ENCODE measurements around the gene CBFA2T3. TPM values are rescaled to one million over a fixed set of nuclear protein-coding genes. Genes with fewer than 3 reads are reported as not detected.

The CBFA2T3 gene
- total RNA-seq, 1 donor from 2014 or later: 2.4 TPM

GRCh38 chr16:89013692-89014402, 36.8 kb upstream of the CBFA2T3 start:
- no peak for FAIRE-seq
- no peak overlapping the region for H3K27ac Mint-ChIP-seq (ENCODE audit: unreplicated experiment)
- H3K79me2 ChIP-seq (ENCODE audit: insufficient read depth, low read length): no peaks in the 10 kb centered on the region
- H3K27me3 Mint-ChIP-seq (ENCODE audit: low read depth, unreplicated experiment): peaks cover 29% of the 10 kb centered on the region
- H3K27ac ChIP-seq (ENCODE audit: low read depth, low read length): no peak overlapping the region
- TF ChIP-seq CTCF (IDR thresholded peaks at IDR 0.05; ENCODE audit: insufficient read depth, low read depth, low read length) (no peak), EZH2 (IDR thresholded peaks at IDR 0.05; ENCODE audit: insufficient read depth, low read length) (no peak)
- no peak overlapping the region for H3K4me2 ChIP-seq (ENCODE audit: low read length)
- H3K9me3 ChIP-seq (ENCODE audit: insufficient read depth, low read depth, low read length): peaks cover 3% of the 10 kb centered on the region
- no peak overlapping the region for H3K9ac ChIP-seq (ENCODE audit: low read length)
- no peaks in the 10 kb centered on the region for H3K36me3 Mint-ChIP-seq (ENCODE audit: low read depth, unreplicated experiment)
- no peaks in the 10 kb centered on the region for H4K20me1 ChIP-seq (ENCODE audit: insufficient read depth, low read length)
- H2AFZ ChIP-seq (ENCODE audit: low read depth, low read length): no peak overlapping the region
- H3K27me3 ChIP-seq (ENCODE audit: insufficient read depth, low read length): no peaks in the 10 kb centered on the region
- no peak overlapping the region for H3K4me3 ChIP-seq (ENCODE audit: insufficient read depth, low read depth, low read length)
- no peaks in the 10 kb centered on the region for H3K4me1 ChIP-seq (ENCODE audit: insufficient read depth, low read length)
- H3K36me3 ChIP-seq (ENCODE audit: insufficient read depth, low read length): no peaks in the 10 kb centered on the region
- DNase-seq (ENCODE audit: low read depth): no peak
- no peak overlapping the region for H3K4me3 Mint-ChIP-seq (ENCODE audit: unreplicated experiment)
- peaks cover 17% of the 10 kb centered on the region for H3K9me3 Mint-ChIP-seq (ENCODE audit: unreplicated experiment)
- H3K4me1 Mint-ChIP-seq (ENCODE audit: low read depth, unreplicated experiment): peaks cover 8% of the 10 kb centered on the region

GRCh38 chr16:89013111-89013510, 36.1 kb upstream of the CBFA2T3 start:
- TF ChIP-seq CTCF (IDR thresholded peaks at IDR 0.05; ENCODE audit: insufficient read depth, low read depth, low read length) (no peak), EZH2 (IDR thresholded peaks at IDR 0.05; ENCODE audit: insufficient read depth, low read length) (no peak)
- Mint-ChIP-seq H3K27me3 (ENCODE audit: low read depth, unreplicated experiment) (peaks cover 27% of the 10 kb centered on the region), H3K27ac (ENCODE audit: unreplicated experiment) (no peak overlapping the region), H3K4me1 (ENCODE audit: low read depth, unreplicated experiment) (peaks cover 4% of the 10 kb centered on the region), H3K9me3 (ENCODE audit: unreplicated experiment) (peaks cover 17% of the 10 kb centered on the region), H3K36me3 (ENCODE audit: low read depth, unreplicated experiment) (no peaks in the 10 kb centered on the region), H3K4me3 (ENCODE audit: unreplicated experiment) (no peak overlapping the region)
- Histone ChIP-seq H2AFZ (ENCODE audit: low read depth, low read length) (no peak overlapping the region), H3K4me3 (ENCODE audit: insufficient read depth, low read depth, low read length) (no peak overlapping the region), H3K79me2 (ENCODE audit: insufficient read depth, low read length) (no peaks in the 10 kb centered on the region), H4K20me1 (ENCODE audit: insufficient read depth, low read length) (no peaks in the 10 kb centered on the region), H3K9me3 (ENCODE audit: insufficient read depth, low read depth, low read length) (peaks cover 3% of the 10 kb centered on the region), H3K4me1 (ENCODE audit: insufficient read depth, low read length) (no peaks in the 10 kb centered on the region), H3K4me2 (ENCODE audit: low read length) (no peak overlapping the region), H3K27me3 (ENCODE audit: insufficient read depth, low read length) (no peaks in the 10 kb centered on the region), H3K9ac (ENCODE audit: low read length) (no peak overlapping the region), H3K36me3 (ENCODE audit: insufficient read depth, low read length) (no peaks in the 10 kb centered on the region), H3K27ac (ENCODE audit: low read depth, low read length) (no peak overlapping the region)
- no peak for DNase-seq (ENCODE audit: low read depth)
- FAIRE-seq: no peak

GRCh38 chr16:89012622-89012995, 35.6 kb upstream of the CBFA2T3 start:
- Mint-ChIP-seq H3K27ac (ENCODE audit: unreplicated experiment) (no peak overlapping the region), H3K27me3 (ENCODE audit: low read depth, unreplicated experiment) (peaks cover 30% of the 10 kb centered on the region), H3K4me1 (ENCODE audit: low read depth, unreplicated experiment) (no peaks in the 10 kb centered on the region), H3K9me3 (ENCODE audit: unreplicated experiment) (peaks cover 13% of the 10 kb centered on the region), H3K4me3 (ENCODE audit: unreplicated experiment) (no peak overlapping the region), H3K36me3 (ENCODE audit: low read depth, unreplicated experiment) (no peaks in the 10 kb centered on the region)
- no peak overlapping the region for H2AFZ ChIP-seq (ENCODE audit: low read depth, low read length)
- no peak overlapping the region for H3K9ac ChIP-seq (ENCODE audit: low read length)
- H3K36me3 ChIP-seq (ENCODE audit: insufficient read depth, low read length): no peaks in the 10 kb centered on the region
- H3K9me3 ChIP-seq (ENCODE audit: insufficient read depth, low read depth, low read length): peaks cover 3% of the 10 kb centered on the region
- H4K20me1 ChIP-seq (ENCODE audit: insufficient read depth, low read length): no peaks in the 10 kb centered on the region
- no peaks in the 10 kb centered on the region for H3K4me1 ChIP-seq (ENCODE audit: insufficient read depth, low read length)
- no peaks in the 10 kb centered on the region for H3K27me3 ChIP-seq (ENCODE audit: insufficient read depth, low read length)
- no peak overlapping the region for H3K27ac ChIP-seq (ENCODE audit: low read depth, low read length)
- FAIRE-seq (no peak), DNase-seq (ENCODE audit: low read depth) (no peak)
- H3K79me2 ChIP-seq (ENCODE audit: insufficient read depth, low read length): no peaks in the 10 kb centered on the region
- H3K4me2 ChIP-seq (ENCODE audit: low read length): no peak overlapping the region
- H3K4me3 ChIP-seq (ENCODE audit: insufficient read depth, low read depth, low read length): no peak overlapping the region
- TF ChIP-seq EZH2 (IDR thresholded peaks at IDR 0.05; ENCODE audit: insufficient read depth, low read length) (no peak), CTCF (IDR thresholded peaks at IDR 0.05; ENCODE audit: insufficient read depth, low read depth, low read length) (no peak)

Data from astrocyte (in vitro differentiated cells and primary cell).